Keratinocyte (primary cell): Measurements from ENCODE around the gene DPEP2.

ENCODE experiments used
- CTCF ChIP-seq, 3 experiments: IDR thresholded peaks in 1 of 3; conservative IDR thresholded peaks in 1 of 3; optimal IDR thresholded peaks in 1 of 3; 2 replicates in 2 of 3; 3 replicates in 1 of 3; pipeline versions ENCODE3 to v1.5.1; 2011; ENCODE audit warnings: low read length in 3 of 3, mild to moderate bottlenecking in 3 of 3, moderate library complexity in 2 of 3, control low read depth in 1 of 3, inconsistent platforms in 1 of 3; ENCODE audit not compliant: insufficient read depth in 2 of 3; ENCODE audit errors: extremely low read depth in 1 of 3
- EZH2 ChIP-seq: IDR thresholded peaks from one replicate; pipeline ENCODE4 v1.6.1; 2012; ENCODE audit warnings: inconsistent platforms, mild to moderate bottlenecking, low read length, moderate library complexity

GRCh38 chr16:68005211-68005610 is 5.9 kb upstream of the DPEP2 start:
- no peak for TF ChIP-seq CTCF (optimal IDR thresholded peaks at IDR 0.05 in 1 of 3, IDR thresholded peaks at IDR 0.05 in 1 of 3, conservative IDR thresholded peaks at IDR 0.05 in 1 of 3; ENCODE audit: extremely low read depth in 1 of 3, insufficient read depth in 2 of 3, low read length in 3 of 3)
- TF ChIP-seq EZH2 = no peak
